Measurements from ENCODE around the gene KBTBD13. TPM values are rescaled to one million over a fixed set of nuclear protein-coding genes. Genes with fewer than 3 reads are reported as not detected.

Gene KBTBD13
- total RNA-seq, 4 donors from 2014 or later, result 0.46 to 1.4 (median 1.1) TPM

DNA sequence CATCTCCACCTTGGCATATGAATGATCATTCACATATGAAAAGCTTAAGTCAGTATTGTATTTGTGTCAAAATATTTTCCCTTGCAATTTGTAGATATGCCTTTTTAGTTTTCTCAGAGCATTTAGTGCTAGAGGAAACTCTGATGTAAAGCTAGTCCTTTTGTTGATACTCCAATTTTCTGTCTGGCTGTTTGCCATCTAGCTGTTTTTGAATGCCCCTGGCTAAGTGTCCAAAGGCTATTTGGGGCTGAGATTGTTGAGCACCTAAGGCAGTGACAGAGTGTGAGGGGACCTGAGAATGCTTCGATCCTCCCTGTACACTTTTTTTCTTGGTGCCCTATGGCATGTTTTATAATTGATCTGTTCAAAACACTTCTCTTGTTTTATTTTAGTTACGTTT lies 28.3 kb upstream of the KBTBD13 start:
- in situ Hi-C loops (cut with MboI; ENCODE audit: low sequenced_read_pairs in 4 of 4), result loop anchor here (25.0 kb wide), 2 partner anchors 214 to 239 kb away; partner anchors contain the start of genes PARP16 (in 3 of the 4) and RNU5A-1 (in 3 of the 4)

DNA sequence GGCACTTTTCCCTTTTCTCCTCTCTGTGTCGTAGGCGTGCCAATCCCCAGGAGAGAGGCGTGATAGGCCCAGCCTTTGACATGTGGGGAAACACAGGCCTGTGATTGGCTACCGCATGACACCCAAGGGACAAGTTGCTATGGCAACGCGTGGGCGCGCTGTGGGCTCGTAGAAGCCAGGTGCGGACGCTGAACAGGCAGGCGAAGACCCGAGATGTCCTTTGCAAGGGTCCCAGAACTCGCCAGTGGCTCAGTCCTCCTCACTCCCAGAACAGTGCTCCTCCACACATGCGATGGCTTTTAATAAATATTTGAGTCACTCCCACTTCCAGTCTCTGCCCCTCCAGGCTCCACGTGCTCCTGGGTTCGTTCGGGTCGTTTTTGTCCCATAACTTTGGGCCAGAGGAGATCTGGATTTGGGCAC lies 27.1 kb upstream of the KBTBD13 start:
- peak; percentile 86 to 92 for DNase-seq
- TF ChIP-seq, protein P1, sequence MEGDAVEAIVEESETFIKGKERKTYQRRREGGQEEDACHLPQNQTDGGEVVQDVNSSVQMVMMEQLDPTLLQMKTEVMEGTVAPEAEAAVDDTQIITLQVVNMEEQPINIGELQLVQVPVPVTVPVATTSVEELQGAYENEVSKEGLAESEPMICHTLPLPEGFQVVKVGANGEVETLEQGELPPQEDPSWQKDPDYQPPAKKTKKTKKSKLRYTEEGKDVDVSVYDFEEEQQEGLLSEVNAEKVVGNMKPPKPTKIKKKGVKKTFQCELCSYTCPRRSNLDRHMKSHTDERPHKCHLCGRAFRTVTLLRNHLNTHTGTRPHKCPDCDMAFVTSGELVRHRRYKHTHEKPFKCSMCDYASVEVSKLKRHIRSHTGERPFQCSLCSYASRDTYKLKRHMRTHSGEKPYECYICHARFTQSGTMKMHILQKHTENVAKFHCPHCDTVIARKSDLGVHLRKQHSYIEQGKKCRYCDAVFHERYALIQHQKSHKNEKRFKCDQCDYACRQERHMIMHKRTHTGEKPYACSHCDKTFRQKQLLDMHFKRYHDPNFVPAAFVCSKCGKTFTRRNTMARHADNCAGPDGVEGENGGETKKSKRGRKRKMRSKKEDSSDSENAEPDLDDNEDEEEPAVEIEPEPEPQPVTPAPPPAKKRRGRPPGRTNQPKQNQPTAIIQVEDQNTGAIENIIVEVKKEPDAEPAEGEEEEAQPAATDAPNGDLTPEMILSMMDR (IDR thresholded peaks at IDR 0.05 in 4 of 5, conservative IDR thresholded peaks at IDR 0.05 in 1 of 5), result no peak
- no peak for TF ChIP-seq POLR2A (IDR thresholded peaks at IDR 0.05)
- no peaks in the 10 kb centered on the region for H3K9me3 ChIP-seq
- intact Hi-C loops (cut with DNase I; ENCODE audit: low total_unique reads), result no loop called here
- peak overlapping the region; percentile 41 to 57 (median 50) for H3K4me3 ChIP-seq
- in situ Hi-C loops (cut with MboI; ENCODE audit: low sequenced_read_pairs in 4 of 4), result loop anchor here (25.0 kb wide), 2 partner anchors 213 to 238 kb away; partner anchors contain the start of genes PARP16 (in 3 of the 4) and RNU5A-1 (in 3 of the 4)
- no peaks in the 10 kb centered on the region for H3K36me3 ChIP-seq
- peak; percentile 96 to 97 for ATAC-seq
- peaks cover 15 to 18% of the 10 kb centered on the region in 2 donors for H3K4me1 ChIP-seq
- no peak overlapping the region for H3K27ac ChIP-seq
- no peaks in the 10 kb centered on the region for H3K27me3 ChIP-seq

More for the DNA sequence above, 28.3 kb upstream of the KBTBD13 start:
- H3K27me3 ChIP-seq, result no peaks in the 10 kb centered on the region
- no peak for ATAC-seq
- intact Hi-C loops (cut with DNase I; ENCODE audit: low total_unique reads), result no loop called here
- no peak overlapping the region for H3K4me3 ChIP-seq
- H3K4me1 ChIP-seq, result peaks cover 19 to 22% of the 10 kb centered on the region in 2 donors
- H3K9me3 ChIP-seq, result no peaks in the 10 kb centered on the region
- TF ChIP-seq, protein P1 (IDR thresholded peaks at IDR 0.05 in 4 of 5, conservative IDR thresholded peaks at IDR 0.05 in 1 of 5), result no peak
- TF ChIP-seq POLR2A (IDR thresholded peaks at IDR 0.05), result no peak
- H3K27ac ChIP-seq, result no peak overlapping the region
- no peaks in the 10 kb centered on the region for H3K36me3 ChIP-seq
- DNase-seq, result no peak

DNA sequence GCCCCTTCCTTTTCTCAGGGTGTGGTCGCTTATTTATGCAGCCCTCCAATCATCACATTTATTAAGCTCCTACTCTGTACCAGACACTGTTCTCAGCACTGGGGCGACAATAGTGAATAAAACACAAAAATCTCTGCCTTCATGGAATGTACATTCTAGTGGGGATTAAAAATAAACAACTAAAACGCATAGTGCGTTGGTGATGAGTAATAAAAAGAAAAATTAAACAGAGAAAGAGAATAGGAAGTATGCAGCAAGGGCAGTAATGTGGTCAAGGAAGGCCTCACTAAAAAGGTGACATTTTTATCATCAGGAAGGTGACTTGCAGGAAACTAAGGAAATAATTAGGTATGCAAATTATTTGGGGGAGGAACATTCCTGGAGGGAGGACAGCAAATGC lies 26.3 kb upstream of the KBTBD13 start:
- no peaks in the 10 kb centered on the region for H3K27me3 ChIP-seq
- H3K4me3 ChIP-seq, result no peak overlapping the region
- in situ Hi-C loops (cut with MboI; ENCODE audit: low sequenced_read_pairs in 4 of 4), result loop anchor here in 1 of 4 donors (5.0 kb wide), 1 partner anchor 37 kb away; no protein-coding TSS in a partner anchor
- DNase-seq (no peak), ATAC-seq (no peak)
- intact Hi-C loops (cut with DNase I; ENCODE audit: low total_unique reads), result loop anchor here (5.0 kb wide), 1 partner anchor 237 kb away; the partner anchor contains the start of gene PARP16
- no peak overlapping the region for H3K27ac ChIP-seq
- peaks cover 11 to 14% of the 10 kb centered on the region in 2 donors for H3K4me1 ChIP-seq
- H3K36me3 ChIP-seq, result no peaks in the 10 kb centered on the region
- no peaks in the 10 kb centered on the region for H3K9me3 ChIP-seq
- TF ChIP-seq, protein P1 (IDR thresholded peaks at IDR 0.05 in 4 of 5, conservative IDR thresholded peaks at IDR 0.05 in 1 of 5), result no peak
- TF ChIP-seq POLR2A (IDR thresholded peaks at IDR 0.05), result no peak

DNA sequence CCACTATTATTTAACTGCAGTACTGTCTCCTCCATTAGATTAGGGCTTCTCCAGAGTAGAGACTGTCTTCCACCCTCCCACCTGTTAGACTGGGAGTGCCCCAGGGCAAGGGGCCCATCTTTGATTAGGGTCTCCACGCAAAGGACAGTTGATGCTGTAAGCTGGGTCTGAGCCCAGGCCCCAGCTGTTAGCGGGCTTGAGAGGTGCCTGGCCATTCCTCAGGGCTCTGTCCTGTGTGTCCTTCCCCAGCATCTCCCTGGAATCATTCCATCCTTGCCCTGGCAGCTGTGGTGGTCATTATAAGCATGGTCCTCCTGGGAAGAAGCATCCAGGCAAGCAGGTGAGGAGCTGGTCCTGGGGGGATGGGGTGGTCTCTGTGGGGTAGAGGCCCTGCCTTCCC lies 25.3 kb upstream of the KBTBD13 start:
- Histone ChIP-seq H3K27me3 (no peaks in the 10 kb centered on the region), H3K36me3 (no peaks in the 10 kb centered on the region), H3K4me1 (peaks cover 8 to 17% of the 10 kb centered on the region in 2 donors), H3K27ac (no peak overlapping the region), H3K4me3 (no peak overlapping the region), H3K9me3 (no peaks in the 10 kb centered on the region)
- intact Hi-C loops (cut with DNase I; ENCODE audit: low total_unique reads), result loop anchor here (5.0 kb wide), 1 partner anchor 236 kb away; the partner anchor contains the start of gene PARP16
- in situ Hi-C loops (cut with MboI; ENCODE audit: low sequenced_read_pairs in 4 of 4), result loop anchor here in 1 of 4 donors (5.0 kb wide), 1 partner anchor 36 kb away; no protein-coding TSS in a partner anchor
- ATAC-seq (no peak), DNase-seq (no peak)
- TF ChIP-seq, protein P1 (IDR thresholded peaks at IDR 0.05 in 4 of 5, conservative IDR thresholded peaks at IDR 0.05 in 1 of 5), result no peak
- no peak for TF ChIP-seq POLR2A (IDR thresholded peaks at IDR 0.05)

Data from gastrocnemius medialis (tissue), 4 donors.